ENCODE data around the gene CDYL2. TPM values are rescaled to one million over a fixed set of nuclear protein-coding genes. Genes with fewer than 3 reads are reported as not detected.

The CDYL2 gene
- total and polyA plus RNA-seq, 11 donors: 0.80 to 8.6 (median 3.5) TPM

- no peak overlapping the region for H3K4me3 ChIP-seq
- DNase-seq (no peak), ATAC-seq (no peak)
- intact Hi-C loops (cut with DNase I): no loop called here
- H3K27me3 ChIP-seq: peaks cover 0 to 24% (median 0%) of the 10 kb centered on the region in 9 donors
- 40 to 61% (median 42%) methylated on average over 3 of the region's 3 CpGs for WGBS, 4 donors
- H3K36me3 ChIP-seq: no peaks in the 10 kb centered on the region
- TF ChIP-seq, protein P1, sequence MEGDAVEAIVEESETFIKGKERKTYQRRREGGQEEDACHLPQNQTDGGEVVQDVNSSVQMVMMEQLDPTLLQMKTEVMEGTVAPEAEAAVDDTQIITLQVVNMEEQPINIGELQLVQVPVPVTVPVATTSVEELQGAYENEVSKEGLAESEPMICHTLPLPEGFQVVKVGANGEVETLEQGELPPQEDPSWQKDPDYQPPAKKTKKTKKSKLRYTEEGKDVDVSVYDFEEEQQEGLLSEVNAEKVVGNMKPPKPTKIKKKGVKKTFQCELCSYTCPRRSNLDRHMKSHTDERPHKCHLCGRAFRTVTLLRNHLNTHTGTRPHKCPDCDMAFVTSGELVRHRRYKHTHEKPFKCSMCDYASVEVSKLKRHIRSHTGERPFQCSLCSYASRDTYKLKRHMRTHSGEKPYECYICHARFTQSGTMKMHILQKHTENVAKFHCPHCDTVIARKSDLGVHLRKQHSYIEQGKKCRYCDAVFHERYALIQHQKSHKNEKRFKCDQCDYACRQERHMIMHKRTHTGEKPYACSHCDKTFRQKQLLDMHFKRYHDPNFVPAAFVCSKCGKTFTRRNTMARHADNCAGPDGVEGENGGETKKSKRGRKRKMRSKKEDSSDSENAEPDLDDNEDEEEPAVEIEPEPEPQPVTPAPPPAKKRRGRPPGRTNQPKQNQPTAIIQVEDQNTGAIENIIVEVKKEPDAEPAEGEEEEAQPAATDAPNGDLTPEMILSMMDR (IDR thresholded peaks at IDR 0.05): no peak
- no peak for TF ChIP-seq POLR2A (IDR thresholded peaks at IDR 0.05)
- no peak overlapping the region for H3K27ac ChIP-seq
- no peaks in the 10 kb centered on the region for H3K9me3 ChIP-seq
- no peaks in the 10 kb centered on the region for H3K4me1 ChIP-seq
These were observed 247.9 kb downstream of the CDYL2 start for GRCh38 chr16:80556481-80556880.

GRCh38 chr16:80554033-80554432 is 250.4 kb downstream of the CDYL2 start:
- no peaks in the 10 kb centered on the region for H3K4me1 ChIP-seq
- DNase-seq (no peak), ATAC-seq (no peak)
- no peak for TF ChIP-seq POLR2A (IDR thresholded peaks at IDR 0.05)
- TF ChIP-seq, protein P1 (IDR thresholded peaks at IDR 0.05): no peak
- intact Hi-C loops (cut with DNase I): no loop called here
- H3K27me3 ChIP-seq: peaks cover 0 to 24% (median 0%) of the 10 kb centered on the region in 9 donors
- no peaks in the 10 kb centered on the region for H3K9me3 ChIP-seq
- H3K4me3 ChIP-seq: no peak overlapping the region
- no peaks in the 10 kb centered on the region for H3K36me3 ChIP-seq
- 16 to 36% (median 28%) methylated on average over 2 of the region's 2 CpGs for WGBS, 4 donors
- H3K27ac ChIP-seq: no peak overlapping the region

DNA sequence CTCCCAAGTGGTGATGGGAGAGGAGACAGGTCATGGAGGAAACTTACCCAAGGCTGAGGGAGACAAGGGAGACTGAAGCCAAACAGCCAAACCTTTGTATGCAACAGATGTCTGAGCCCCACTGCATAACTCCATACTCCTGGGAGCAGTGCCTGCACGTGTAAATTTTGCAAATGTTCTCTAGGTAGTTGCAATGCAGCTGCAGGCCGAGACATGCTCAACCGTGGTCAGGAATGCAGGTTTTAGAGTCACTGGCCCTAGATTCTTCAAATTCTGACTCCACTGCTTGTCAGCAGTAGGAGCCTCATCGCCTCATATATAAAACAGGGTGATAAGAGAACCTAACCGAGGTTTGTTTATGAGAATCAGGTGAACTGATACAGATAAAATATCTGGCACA is 252.1 kb downstream of the CDYL2 start:
- ATAC-seq (no peak), DNase-seq (no peak)
- H3K27ac ChIP-seq: no peak overlapping the region
- no peak for TF ChIP-seq POLR2A (IDR thresholded peaks at IDR 0.05)
- TF ChIP-seq, protein P1 (IDR thresholded peaks at IDR 0.05): no peak
- peaks cover 0 to 24% (median 0%) of the 10 kb centered on the region in 9 donors for H3K27me3 ChIP-seq
- WGBS, 4 donors: 46 to 65% (median 60%) methylated on average over 5 of the region's 5 CpGs
- H3K36me3 ChIP-seq: no peaks in the 10 kb centered on the region
- no peak overlapping the region for H3K4me3 ChIP-seq
- no peaks in the 10 kb centered on the region for H3K4me1 ChIP-seq
- no peaks in the 10 kb centered on the region for H3K9me3 ChIP-seq
- intact Hi-C loops (cut with DNase I): no loop called here

Other genes starting within 250 kb of the CDYL2 start
- gene CMC2, start 202.3 kb upstream of the CDYL2 start, total RNA-seq: 100 to 1,000 TPM in 8 of 9 donors, 10 to 100 TPM in 1; 89.0 to 182 (median 132) TPM
- gene CMC2, start 202.3 kb upstream of the CDYL2 start, polyA plus RNA-seq: 100 to 1,000 TPM; 196 to 377 TPM
- 10 to 100 TPM in 6 of 9 donors, 1 to 10 TPM in 3; 7.0 to 14.8 (median 10.3) TPM for gene CENPN, start 202.6 kb upstream of the CDYL2 start, total RNA-seq
- 10 to 100 TPM in 1 of 2 donors, 1 to 10 TPM in 1; 1.9 to 11.9 TPM for gene CENPN, start 202.6 kb upstream of the CDYL2 start, polyA plus RNA-seq
- gene ATMIN, start 231.2 kb upstream of the CDYL2 start, total RNA-seq: 10 to 100 TPM; 22.3 to 36.0 (median 28.5) TPM
- 10 to 100 TPM in 1 of 2 donors, 1 to 10 TPM in 1; 6.4 to 27.3 TPM for gene ATMIN, start 231.2 kb upstream of the CDYL2 start, polyA plus RNA-seq